ENCODE results near the gene CLEC1A.
A peak's percentile ranks its signal among the peaks of the same experiment; 100 is the strongest.

The CLEC1A gene

DNA sequence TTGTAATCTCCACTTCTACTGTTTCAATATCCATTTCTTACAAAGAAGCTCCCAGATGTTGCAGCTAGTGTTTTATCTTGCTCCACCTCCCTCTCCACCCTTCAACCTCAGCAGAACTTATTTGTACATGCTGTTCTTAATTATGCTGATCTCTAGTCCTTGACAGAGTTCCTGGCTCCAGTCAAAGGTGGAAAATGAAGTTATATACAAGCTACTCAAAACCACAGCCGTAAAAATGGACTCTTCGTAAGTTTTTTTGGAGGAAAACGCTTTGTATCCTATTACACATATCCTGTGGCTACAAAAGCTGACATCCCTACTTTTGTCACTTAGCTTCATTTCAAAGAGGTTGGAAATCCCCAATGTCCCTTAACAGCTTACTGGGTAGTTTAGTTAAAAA, 1.3 kb downstream of the CLEC1A start:
- no peak for DNase-seq

DNA sequence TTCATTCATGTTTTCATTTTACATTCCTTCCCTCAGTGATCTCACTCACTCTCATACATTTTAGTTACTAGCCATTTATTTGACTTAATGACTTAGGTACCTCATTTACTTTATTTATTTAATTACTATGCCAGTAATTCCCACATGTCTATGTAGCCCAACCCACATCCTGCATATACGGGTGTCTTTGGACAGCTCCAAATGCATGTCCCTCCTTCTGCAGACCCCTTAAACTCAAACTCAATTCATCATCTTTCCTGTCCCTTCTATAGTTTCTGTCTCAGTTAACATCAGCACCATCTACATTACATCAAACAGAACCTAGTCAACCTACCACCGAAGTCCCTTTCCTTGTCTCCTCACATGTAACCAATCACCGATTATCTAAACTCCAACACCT, 2.8 kb downstream of the CLEC1A start:
- no peak for DNase-seq

DNA sequence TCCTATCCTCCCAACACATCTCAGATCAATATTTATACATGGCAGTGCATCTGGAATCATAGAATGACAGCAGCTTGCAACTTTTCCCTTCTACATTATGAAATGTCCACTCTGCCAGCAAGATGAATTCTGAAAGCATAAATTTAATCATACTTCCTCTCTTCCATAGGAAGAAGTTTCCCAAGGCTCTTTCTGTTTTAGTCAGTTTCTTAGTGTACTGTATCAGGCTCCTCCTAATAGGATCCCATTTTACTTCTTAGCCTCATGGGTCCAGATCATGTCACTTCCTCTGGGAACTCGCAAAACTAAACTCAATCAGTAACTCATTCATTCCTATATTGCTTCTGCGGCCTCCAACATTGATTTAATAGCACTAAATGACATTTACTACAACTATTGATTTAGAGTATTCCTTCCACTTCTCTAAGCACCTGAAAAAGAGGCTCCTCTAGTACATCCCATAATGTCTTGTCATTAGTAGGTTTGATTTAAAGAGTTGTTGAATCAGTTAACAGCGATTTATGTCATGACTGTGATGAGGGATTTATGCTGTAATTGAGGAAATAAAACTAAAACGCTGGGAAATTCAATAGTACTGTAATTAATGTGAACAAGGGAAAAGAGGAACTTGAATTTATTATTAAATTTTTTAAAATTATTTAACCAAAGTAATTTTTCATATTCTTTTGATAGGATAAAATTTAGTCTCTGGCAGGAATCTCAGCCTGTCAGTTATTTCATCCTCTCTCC, 4.0 kb downstream of the CLEC1A start:
- no peak for DNase-seq

DNA sequence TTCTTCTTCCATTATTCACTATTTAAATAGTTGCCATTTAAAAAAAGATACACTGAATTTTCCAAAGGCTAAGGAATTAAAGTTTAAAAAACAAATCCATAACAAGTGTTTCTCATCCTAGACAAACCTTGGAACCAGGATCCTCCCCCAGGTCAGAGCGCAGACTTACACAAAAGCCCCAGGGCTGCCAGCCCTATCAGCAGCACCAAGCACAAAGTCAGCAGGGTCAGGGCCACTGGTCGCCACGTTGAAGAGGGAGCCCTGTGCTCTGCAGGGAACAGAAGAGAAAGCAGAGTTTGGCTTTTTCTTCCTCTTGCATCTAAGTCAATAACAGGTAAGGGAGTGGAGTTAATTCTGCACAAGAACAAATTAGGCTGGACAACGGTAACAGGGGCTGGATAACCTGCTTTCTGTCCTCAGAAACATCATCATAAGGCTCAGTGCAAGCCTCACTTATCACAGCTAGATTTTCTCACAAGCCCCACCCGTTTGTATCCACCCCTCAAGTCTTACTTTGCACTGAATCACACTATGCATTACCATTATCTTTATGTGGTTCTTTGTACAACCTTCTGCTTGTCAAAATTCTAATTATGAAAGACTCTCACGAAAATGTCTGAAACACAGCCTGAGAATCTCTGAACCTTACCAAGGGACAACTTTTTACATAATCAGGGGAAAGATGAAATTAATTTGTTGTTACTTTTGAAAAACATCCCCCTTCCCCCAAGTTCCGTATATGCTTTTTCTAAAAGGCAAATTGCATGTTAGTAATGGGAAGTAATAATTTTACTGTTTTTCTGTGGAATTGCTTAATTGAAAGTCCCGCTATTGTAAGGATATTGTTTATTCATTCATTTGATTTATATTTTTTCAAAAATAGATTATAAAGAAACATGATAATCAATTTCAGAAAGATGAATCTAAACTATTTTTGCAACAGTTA, 9.6 kb downstream of the CLEC1A start:
- DNase-seq: no peak

DNA sequence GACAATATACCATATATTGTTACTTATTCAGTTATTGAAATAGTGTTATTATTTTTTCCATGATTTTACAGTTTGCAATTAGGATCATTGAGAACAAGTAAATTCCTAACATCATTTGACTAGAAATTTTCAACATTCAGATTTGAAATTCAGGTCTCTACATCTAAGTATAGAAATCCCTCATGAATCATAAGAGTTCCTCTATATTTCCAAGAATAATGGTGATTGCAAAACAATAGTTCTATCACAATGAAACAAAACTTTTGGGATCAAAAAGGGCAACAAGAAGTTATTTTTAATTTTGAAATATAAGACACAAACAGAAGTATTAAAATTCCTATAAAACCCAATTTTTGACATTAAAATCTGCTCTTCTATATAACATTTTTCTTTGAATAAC, 10.8 kb downstream of the CLEC1A start:
- DNase-seq: no peak

DNA sequence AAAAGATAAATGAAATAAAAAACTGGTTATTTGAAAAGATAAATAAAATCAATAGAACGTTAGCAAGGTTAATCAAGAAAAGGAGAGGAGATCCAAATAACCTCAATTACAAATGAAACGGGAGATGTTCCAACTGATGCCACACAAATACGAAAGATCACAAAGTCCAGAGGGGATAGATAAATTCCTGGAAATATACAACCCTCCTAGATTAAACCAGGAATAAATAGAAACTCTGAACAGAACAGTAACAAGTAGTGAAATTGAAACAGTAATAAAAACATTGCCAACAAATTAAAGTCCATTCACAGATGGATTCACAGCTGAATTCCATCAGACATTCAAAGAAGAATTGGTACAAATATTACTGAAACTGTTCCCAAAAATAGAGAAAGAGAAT, 12.4 kb downstream of the CLEC1A start:
- DNase-seq: no peak

DNA sequence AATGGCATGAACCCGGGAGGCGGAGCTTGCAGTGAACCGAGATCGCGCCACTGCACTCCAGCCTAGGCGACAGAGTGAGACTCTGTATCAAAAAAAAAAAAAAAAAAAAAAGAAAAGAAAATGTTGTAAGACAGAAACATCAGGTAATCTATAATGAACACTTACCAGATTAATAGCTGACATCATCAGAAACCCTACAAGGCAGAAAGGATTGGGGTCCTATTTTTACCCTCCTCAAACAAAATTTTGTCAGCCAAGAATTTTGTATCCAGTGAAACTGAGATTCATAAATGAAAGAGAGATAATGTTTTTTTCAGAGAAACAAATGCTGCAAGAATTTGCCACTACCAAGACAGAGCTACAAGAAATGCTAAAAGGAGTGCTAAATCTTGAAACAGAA, 14.1 kb downstream of the CLEC1A start:
- DNase-seq: no peak

DNA sequence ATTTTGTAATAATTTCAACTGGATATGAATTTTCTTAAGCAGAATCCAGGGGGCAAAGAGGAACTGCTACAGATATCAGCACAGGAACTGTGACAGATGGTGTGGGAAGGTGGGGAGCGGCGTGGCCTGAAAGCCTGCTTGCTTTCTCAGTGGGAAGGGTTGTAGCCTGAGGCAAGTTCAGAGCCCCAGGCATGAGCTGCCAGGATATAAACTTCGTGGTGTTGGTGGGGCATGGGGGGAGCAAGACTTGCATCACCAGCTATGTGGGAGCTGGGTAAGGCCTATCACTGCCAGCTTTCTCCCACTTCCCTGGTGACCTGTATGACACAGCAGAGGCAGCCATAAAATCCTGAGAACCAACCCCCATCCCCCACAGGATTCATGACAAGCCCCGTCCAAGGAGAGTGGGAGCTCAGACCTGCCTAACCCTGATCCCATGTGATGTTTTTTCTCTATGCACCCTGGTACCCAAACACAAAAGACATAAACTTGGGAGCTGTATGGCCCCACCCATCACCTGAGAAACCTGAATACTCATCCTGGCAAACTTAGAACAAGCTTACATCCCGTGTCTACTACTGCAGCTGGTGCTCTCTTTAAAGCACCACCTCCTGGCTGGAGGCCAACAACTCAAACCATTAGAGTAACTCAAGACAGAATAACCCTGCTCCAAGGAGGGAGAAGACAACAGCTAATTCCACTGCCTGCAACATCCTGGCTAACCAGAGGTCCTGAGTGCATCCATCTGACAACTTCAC, 16.5 kb downstream of the CLEC1A start:
- DNase-seq: peak; percentile 60

DNA sequence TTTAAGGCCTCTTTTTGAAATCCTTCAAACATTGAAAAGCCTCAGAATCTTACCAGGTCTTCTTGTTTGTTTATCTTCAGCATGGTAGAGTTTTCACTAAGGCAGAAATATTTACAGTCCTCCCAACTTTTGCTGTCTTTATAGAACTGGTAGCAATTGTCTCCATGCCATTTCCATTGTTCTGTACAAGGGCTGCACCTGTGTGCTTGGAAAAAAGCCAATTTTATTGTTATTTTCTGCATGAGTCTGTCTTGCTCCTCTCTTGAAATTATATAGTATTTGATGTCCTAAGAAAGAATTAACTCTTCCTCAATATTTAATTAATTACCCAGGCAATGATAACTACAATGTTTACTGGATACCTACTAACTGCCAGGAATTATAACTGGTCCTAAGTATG, 23.3 kb downstream of the CLEC1A start:
- DNase-seq: no peak

DNA sequence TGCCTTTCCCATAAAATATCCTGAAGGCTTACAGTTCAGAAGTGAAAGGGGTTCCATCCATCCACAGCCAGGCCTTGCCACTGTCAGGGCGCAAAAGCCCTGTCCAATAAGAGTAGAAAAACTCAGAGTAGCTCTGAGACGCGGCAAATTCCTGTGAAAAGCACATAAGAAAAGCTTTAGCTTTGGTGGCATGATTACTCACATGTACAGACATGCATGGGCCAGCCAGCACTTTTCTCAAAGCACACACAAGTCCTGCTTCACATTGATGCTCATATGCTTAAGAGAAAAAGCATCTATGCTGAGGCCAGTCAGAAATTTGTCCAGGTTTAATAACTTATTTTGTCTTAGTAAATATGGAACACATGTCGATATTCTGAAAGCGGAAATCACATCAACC, 25.5 kb downstream of the CLEC1A start:
- no peak for DNase-seq

DNA sequence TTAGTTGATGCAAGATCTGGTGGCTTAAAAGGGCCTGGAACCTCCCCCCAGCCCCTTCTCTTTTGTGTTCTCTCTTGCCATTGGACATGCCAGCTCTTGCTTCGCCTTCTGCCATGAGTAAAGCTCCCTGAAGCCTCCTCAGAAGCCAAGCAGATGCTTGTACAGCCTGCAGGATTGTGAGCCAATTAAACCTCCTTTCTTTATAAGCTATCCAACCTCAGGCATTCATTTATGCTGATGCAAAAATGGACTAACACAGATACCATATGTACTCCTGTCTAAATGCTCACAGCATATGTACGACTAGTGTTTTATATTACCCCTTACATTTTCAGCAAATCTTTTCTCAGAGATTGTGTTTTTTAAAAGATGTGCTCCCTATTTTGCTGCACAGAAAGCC, 26.7 kb downstream of the CLEC1A start:
- no peak for DNase-seq

DNA sequence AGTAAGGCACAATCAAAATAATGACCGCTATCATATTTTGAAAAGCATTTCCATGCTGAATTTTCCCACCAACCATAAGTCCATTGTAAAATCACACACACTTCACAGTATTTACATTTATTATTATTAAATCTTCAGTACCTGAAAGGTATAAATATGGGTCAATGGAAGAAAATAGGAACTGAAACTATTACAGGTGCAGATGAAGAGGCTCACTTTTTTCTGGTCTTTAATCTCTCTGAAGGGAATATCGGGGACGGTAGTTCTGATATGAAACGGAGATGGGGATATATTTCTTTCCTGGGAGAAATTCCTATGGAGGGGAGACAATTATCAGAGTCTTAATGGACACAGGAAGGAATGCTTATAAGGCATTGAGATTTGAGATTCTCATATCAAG, 28.4 kb downstream of the CLEC1A start:
- DNase-seq: no peak

DNA sequence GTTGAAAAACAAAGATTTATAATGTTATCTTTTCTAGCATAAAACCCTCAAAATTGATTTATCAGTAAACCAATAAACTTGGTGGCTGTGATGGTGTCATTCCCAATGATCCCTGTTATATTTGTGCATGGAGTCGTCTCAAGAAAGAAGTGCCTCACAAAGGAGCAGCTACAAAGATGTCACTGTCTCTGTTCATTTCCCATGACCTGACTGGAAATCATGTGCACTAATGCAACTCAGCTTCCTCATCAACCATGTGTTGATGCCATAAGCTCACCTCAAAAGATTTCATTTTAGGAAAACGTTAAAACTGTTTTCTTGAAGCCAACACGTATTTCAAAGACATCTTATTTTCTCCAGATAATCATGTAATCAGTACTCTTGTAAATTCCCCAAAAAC, 28.8 kb downstream of the CLEC1A start:
- DNase-seq: no peak

DNA sequence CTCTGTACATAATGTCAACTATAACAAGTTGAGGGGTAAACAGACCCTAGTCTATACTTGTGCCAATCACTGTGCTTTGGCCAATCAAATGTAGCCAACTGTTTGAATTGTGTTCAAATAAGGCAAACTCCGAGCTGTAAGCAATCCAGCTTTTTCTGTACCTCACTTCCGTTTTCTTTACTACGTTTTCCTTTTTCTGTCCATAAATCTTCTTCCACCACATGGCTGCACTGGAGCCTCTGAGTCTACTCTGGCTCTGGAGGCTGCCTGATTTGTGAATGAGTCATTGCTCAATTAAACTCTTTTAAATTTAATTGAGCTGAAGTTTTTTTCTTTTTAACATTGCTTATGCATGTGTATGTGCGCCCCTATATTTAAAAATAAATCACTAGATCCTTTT, 29.7 kb downstream of the CLEC1A start:
- no peak for DNase-seq

DNA sequence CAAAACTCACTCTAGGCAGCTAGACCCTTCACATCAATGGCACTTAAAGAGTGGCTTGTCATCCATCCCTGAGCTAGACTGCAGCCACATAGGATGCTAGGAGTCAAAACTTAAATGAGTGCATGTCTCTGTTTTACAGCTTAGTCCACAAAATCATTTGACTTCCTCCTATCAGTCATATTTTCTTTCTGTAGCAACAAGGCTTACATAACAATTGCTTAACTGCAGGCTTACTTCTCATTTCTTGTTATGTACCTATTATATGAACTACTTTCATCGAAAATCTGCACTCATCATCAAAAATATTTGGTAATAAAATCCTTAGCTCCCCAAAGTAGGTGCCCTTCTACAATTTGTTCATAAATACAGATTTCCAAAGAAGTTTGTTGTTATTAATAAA, 30.1 kb downstream of the CLEC1A start:
- DNase-seq: no peak

DNA sequence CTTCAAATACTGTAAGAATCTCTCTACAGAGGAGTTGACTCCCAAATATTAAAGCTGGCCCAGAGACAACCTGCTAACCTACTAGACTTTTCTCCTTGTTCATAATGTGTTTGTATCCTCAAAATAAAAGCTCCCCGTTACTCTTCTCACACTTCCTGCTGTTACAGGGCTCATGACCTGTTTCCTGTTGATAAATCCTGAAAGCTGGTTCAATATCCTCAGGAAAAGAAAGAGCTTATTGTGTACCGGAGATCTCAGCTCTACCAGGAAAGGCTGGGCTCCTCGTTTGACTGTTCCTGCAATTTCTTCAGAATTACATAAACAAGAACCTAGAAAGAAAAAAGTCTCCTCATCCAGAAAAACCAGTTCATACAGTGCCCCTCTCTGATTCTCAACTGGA, 30.8 kb downstream of the CLEC1A start:
- DNase-seq: no peak

DNA sequence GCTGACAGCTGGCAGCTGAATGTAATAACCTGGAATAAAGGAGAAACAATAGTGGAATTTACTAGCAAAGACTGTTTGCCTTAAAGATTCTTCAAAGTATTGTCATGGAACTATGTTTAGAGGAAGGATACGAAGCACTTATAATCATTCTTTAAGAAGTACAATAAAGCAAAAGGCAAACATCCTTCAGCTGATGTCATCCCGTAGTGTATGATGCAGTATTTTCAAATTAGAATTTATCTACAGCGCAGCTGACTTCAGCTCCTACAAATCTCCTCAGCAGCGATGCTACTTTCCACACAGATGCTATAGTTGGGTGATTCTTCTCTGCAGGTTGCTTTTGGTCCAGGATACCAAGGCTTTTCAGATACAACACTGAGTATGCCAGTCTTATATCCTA, 31.5 kb downstream of the CLEC1A start:
- DNase-seq: no peak

DNA sequence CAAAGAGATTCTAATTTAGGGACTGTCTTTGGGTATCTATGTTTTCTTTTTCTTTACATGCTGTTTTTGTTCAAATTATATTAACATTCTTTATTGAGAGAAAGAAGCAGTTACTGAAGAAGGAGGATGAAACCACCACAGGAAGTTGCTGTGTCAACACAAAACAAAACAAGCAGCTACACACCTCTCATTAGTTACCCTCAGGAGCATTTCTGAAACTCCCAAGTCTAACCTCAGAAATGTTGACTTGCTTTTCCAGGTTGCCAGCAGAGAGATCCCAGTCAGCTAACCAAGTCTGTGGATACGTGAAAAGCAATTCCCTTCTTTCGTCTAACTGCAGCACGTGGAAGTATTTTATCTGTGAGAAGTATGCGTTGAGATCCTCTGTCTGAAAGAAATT, 33.5 kb downstream of the CLEC1A start:
- DNase-seq: no peak

DNA sequence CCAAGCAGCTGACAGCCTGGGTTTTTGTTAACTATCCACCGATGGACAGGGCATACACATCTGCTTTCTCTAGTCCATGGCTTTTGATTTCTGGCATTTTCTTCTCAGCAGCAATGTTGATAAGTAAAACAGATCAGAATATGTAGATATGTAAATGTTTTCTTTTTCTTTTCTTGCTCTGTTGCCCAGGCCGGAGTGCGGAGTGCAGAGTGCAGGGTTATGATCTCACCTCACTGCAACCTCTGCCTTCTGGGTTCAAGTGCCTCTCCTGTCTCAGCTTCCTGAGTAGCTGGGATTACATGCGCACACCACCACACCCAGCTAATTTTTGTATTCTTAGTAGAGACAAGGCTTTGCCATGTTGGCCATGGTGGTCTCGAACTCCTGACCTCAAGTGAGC, 40.4 kb downstream of the CLEC1A start:
- no peak for DNase-seq

DNA sequence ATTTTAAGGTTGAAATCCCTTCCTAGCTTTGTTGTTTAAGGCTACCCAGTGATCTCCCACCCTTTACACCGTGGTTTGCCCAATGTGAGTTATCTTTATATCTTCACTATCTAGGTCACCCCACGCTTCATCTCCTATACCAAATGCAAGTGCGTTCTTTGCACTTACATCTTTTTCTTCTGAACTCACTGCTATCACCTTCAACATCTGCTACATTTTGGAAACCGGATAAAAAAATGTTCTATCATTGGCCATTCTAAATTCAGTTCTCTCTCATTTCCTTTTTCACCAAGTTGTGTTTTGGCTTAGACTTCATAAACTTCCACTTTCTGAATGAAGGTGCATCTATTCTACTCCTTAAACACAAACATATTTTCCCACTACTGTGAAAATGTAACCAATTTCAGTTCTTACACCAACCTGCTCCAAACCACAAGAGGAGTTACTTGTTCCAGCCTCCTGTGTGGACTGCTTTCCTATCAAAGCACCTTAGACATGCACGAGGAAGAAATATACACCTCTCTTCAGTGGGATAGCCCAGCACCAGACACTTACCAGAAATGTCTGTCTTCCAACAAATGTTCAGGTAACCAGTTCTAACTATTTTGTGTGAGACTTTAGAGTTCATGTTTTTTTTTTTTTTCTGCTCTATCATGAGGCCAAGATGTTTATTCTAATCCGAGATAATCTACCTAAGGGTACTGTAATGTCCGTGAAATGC, 46.4 kb downstream of the CLEC1A start:
- no peak for DNase-seq

DNA sequence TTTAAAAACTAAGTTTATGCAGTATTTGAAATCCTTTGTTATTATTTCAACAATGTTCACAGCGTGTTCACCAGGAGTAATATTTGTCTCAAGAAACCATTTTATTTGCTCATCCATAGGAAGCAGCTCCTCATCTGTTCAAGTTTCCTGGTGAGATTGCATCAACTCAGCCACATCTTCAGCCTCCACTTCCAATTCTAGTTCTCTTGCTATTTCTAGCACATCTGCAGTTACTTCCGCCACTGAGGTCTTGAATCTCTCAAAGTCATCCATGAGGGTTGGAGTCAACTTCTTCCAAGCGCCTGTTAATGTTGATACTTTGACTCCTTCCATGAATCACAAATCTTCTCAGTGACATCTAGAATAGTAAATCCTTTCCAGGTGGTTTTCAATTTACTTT, 50.3 kb downstream of the CLEC1A start:
- no peak for DNase-seq

DNA sequence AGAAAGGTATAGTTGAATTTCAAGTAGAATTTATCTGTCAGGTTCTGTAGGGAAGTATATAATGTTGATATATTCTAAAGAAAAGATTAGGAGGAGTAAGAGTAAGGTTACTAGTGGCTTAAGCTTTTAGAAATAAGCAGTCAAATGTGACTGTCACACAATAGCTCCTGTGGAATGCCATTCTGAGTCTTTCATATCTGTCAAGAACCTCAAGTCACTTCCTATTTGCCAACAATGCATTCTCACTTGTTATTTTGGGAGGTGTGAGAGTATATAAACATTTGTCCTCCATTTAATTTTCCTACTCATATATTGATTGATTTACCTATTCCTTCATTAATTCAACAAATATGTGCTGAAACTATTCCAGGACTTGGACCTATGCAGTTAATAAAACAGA, 56.6 kb downstream of the CLEC1A start:
- no peak for DNase-seq

Data from NCI-H226 (cell line).